Measurements from ENCODE around the gene BDP1.
A peak's percentile ranks its signal among the peaks of the same experiment; 100 is the strongest.
"Not testable (repeated sequence)": the region's sequence is repeated elsewhere in the genome, so short reads cannot be mapped to it uniquely, and the experiment has no call there.

Gene BDP1, protein sequence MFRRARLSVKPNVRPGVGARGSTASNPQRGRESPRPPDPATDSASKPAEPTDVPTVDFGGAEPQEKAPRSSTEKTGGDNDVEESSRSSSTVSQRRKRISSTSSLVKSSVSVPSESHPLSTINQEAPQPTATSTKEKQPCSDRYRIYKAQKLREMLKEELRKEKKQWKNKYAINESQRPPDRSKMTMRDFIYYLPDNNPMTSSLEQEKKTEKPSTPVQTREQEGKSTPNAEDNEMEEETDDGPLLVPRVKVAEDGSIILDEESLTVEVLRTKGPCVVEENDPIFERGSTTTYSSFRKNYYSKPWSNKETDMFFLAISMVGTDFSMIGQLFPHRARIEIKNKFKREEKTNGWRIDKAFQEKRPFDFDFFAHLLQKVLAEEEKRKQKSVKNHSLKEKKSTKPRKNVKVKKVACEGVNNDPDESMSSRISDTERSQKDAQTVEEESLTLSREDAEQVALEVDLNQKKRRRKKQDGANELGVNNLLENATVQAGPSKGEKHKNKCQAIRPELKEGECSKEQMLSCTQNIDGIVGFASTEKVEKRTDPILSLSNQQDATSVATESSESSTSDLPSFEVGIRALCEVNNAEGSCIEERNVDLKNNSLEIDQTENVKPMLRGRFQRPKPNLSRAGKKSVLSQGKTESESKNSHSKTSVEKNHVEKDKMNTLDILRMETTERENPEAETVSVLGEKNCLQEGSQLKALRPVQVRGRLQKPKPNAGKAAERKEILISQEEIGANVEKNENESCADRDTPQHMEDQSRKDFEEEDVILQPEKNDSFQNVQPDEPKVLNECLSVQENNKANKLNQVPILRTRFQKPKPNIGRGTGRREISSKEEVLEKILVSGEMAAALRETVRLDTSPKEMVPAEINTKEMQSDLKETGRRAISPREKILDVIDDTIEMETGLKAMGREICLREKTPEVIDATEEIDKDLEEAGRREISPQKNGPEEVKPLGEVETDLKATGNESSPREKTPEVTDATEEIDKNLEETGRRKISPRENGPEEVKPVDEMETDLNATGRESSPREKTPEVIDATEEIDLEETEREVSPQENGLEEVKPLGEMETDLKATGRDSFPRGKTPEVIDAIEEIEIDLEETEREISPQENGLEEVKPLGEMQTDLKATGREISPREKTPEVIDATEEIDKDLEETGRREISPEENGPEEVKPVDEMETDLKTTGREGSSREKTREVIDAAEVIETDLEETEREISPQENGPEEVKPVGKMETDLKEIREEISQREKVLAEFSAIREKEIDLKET (N-terminal part only)

DNA sequence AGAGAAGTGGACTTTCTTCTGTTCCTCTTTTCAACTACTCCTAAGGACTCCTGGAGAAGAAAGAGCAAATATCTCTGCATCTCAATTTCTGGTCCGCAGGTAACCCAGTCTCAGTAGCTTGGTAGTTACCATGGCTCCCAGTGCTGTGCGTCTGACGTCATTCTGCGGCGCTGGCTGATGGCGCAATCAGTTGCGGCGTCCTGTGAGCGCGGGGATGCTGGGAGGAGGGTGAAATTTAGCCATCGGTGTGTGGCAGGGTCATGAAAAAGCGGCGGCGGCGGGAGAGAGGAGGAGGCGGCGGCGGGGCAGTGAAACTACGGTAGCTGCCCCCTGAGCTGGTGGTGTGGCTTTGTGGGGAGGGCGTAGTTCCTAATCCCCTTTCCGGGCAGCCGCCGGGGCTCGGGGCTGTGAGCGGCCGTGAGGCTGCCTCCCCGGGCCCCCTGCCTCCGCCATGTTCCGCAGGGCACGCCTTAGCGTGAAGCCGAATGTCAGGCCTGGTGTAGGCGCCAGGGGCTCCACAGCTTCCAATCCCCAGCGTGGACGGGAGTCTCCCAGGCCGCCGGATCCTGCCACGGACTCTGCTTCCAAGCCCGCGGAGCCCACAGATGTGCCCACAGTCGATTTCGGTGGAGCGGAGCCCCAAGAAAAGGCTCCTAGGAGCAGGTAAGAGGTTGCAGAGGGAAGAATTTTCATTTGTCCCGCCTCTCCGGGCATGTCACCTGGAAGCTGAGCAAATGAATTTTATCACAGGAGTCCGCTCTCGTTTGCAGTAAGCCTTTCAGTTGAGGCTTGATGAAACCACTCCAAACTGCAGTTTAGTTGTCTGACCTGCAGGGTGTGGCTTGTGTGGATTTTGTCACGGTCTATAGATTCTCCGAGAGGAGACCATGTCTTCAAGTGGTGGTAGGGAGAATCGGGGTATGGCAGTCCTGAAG lies at the start of gene BDP1:
Gene BDP1 (plus strand): TSS at position 225 of the 935 bp plus-strand sequence. CDS start 227 bp downstream, at position 452.
- DNase-seq (ENCODE audit: low spot score) = peak; percentile 94

DNA sequence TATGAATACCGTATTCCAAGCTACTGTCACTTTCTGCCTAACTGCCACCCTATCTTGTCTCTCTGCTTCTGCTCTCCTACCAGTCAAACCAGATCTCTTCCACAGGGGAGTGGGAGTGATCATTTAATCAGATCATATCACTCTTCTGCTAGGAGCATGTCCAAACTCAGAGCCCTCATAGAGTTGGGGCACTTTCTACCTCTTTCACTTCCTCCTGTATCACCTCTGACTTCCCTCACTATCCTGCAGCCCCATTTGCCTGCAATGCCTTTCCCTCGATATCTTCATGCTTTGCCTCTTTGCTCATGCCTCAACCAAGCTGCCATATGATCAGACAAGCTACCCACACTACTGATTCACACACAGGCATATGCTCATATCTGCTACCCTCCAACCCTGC lies 45.4 kb upstream of the BDP1 start:
- DNase-seq (ENCODE audit: low spot score) = not testable (repeated sequence)

DNA sequence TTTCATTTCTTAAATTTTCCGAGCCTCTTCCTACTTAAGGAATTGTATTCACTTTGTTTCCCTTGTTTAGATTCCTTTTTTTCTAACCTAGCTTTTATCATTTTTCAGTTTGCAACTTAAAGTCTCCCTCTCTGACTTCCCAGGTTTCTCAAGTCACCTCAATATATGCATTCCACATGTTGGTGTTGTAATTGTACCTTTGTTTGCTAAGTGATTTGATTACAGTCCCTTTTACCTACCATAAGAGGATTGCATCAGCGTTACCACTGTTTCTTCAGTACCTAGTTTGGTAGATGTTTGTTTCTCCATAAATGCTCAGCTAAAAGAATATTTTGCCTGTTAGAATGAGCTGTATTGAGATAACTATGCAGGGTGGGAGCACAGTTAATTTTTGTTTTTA lies 39.8 kb upstream of the BDP1 start:
- not testable (repeated sequence) for DNase-seq (ENCODE audit: low spot score)

DNA sequence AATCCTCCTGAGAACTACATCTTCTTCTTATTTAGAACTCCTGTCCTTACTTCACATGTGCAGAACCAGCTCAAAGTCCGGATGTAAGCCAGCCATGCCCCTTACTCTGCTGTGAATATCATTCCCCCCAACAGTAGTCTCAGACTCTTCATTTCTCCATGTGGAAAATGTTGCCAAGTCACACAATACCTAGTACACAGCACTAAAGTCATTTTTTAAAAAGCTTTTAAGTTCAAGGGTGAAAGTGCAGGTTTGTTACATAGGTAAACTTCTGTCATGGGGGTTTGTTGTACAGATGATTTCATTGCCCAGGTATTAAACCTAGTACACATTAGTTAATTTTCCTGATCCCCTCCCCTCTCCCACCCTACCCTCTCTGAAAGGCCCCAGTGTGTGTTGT lies 37.4 kb upstream of the BDP1 start:
- DNase-seq (ENCODE audit: low spot score) = not testable (repeated sequence)

DNA sequence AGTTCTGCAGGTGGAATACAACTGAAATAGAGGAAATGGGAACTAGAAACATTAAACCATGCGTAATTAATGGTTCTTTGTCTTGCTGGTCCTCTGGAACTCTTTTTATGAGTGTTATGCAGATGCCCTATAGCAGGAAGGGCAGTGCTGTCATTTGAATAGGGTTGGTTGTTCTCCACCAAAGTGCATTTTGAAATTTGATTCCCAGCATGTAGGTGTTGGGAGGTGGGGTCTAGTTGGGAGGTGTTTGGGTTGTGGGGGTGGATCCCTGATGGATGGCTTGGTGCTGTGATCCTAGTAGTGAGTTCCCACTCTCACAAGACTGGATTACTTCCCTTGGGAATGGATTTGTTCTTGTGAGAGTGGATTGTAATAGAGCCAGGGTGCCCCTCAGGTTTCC lies 34.2 kb upstream of the BDP1 start:
- not testable (repeated sequence) for DNase-seq (ENCODE audit: low spot score)

DNA sequence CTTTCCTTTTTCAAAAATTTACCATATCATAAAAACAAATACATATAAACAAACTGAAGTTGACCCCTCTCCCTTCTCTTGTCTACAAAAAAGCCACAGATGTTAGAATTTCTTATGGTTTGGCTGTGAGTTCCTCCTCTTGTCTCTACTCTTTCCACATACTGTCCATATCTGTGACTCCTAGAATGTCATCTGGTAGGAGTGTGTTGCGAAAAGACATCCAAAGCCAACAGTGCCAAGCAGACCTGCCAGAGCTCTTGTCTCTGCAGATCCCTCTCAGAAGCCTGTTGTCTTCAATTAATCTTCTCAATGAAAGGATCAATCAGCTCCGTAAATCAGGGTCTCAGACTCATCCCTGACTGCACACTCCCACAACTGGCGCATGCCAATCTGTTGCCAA lies 31.6 kb upstream of the BDP1 start:
- not testable (repeated sequence) for DNase-seq (ENCODE audit: low spot score)

DNA sequence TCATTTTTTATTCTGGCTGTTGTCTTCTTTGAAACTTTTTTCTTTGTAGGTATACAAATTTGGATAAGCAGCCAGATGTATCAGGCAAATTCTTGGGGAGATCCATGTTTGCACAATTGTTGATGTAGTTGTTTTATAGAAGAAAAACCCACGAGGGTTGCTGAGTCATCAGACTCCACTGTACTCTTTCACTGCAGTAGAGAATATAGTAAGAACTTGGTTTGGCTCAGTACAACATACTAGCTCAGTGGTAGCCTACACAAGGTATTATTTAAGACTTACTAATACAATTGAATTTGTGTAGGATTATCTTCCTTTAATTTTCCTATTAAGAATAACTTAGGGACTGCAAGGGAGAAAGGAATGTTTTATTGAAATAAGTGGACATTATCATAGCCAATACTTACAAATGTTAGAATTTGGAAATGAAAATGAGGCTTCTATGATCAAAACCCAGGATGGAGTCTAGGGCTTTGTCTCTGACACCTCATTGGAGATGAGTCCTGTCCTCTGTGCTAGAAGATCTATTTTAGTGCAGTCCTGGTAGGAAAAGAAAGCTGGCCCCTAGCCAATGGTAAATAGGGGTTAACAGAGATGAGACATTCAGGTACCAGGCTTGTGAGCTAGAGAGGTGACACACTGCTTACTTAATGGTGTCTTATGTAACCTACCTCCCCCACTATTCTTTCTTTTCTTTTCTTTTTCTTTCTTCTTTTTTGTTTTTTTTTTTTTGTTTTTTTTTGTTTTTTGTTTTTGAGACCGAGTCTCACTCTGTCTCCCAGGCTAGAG lies 28.6 kb upstream of the BDP1 start:
- DNase-seq (ENCODE audit: low spot score) = not testable (repeated sequence)

DNA sequence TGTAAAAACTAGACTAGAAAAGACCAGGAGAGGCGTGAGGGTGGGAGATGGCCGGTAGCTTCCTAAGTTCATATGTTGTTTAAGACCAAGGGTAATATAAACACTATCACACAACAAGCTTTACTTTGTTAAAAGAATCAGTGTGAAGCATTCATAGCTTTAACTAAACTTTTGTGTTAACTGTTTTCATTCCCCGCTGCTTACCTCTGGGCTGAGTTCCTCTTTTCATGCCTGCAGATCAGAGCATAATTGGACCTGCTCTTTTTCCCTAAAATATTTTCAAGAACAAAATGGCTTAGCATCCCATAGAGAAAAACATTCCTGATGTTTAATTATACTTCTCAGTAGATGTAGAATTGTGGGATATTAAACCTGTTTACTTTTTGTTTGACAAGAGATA lies 23.0 kb upstream of the BDP1 start:
- DNase-seq (ENCODE audit: low spot score) = not testable (repeated sequence)

DNA sequence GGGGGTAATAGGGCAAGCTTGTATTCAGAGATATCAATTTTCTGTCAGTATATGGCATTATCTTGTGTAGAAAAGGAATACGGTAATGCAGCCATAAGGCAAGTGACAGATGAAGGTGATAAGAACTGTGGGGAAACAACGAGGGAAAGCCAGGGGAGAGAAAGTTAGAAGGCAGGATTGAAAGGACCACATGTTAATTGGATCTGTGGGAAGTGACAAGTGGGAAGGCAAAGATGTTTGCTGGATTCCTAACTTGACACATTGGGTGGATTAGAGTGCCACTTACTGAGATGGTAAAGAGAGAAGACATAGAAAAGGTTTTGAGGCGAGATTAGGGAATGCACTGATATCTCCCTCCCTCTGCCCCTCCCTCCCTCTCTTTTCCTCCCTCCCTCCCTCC lies 20.6 kb upstream of the BDP1 start:
- not testable (repeated sequence) for DNase-seq (ENCODE audit: low spot score)

DNA sequence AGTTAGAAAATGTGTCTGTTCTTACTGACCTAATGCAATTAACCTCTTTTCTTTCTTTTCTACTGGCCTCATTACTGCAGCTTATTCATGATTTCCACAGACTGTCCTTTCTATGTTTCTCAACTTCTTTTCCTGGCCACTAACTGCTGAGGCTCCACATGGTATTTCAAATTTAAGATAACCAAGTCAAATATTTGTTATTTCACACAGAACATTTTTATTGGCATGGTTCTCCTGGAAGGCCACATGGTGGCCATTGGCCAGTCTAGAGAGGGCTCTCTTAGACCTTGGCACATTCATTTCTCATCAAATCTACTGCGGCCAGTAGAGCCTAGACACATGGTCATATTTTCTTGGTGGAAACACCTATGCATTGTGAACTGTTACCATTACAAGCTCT lies 13.9 kb upstream of the BDP1 start:
- not testable (repeated sequence) for DNase-seq (ENCODE audit: low spot score)

DNA sequence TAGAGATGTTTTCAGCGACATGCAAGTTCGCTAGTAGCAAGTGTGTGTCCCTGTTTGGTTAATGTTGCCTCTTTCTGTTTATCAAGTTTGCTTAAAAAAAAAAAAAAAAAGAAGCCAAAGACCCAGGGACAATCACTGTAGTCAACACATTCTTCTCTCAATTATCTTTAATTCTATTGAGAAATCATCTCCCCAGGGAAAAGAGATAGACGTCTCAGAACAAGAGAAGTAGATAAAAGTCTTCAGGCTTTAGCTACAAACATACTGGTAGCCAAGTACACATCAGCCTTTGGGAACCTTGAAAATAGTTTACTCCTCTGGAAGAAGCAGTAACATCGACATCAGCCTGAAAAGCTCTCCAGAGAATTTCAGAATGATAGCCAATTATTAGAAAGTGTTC lies 11.6 kb upstream of the BDP1 start:
- not testable (repeated sequence) for DNase-seq (ENCODE audit: low spot score)

DNA sequence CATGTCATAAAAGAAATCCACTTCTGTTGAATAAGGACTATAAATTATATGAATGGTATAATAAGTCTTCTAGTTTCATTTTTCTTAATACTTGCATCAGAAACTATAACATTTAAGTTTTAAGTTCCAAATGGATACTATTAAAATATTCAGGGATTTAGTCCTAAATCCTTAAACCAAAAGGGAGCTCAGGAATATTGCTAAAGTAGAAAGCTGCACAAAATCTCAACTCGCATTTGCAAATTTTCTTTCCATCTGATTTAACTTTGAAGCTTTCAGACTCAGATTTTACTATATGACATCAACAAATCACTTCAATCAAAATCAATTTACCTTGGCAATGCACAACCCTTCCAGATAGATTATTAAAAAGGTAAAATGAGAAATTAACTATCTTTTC lies 10.4 kb upstream of the BDP1 start:
- not testable (repeated sequence) for DNase-seq (ENCODE audit: low spot score)

DNA sequence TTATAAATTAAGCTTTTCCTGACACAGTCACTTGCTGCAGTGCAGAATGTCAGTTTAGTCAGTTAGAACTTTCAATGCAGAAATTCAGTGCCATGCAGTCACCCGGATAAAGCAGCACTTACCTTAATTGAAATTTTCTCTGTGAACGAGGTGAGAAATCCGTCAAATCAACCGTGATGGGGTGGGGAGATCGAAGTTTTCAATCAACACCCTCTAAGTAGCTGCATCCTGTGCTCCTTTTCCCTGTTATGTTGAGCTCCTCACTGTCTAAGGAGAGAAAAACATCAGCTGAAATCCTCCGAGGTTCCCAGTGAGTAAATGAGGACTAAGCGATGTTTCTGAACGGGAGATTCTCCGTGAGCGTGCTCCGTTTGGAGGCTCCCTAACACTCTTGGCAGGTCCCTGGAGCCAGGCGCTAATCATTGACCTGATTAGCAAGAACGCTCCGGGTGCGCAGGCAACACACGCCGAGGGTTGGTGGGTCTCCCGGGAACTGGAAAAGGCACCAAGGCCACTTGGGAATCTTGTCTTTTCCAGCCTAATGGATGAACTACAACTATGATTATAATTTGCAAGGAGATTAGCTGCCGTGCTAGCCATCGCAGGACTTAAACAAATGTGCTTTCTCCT lies 9.8 kb upstream of the BDP1 start:
- DNase-seq (ENCODE audit: low spot score) = not testable (repeated sequence)

DNA sequence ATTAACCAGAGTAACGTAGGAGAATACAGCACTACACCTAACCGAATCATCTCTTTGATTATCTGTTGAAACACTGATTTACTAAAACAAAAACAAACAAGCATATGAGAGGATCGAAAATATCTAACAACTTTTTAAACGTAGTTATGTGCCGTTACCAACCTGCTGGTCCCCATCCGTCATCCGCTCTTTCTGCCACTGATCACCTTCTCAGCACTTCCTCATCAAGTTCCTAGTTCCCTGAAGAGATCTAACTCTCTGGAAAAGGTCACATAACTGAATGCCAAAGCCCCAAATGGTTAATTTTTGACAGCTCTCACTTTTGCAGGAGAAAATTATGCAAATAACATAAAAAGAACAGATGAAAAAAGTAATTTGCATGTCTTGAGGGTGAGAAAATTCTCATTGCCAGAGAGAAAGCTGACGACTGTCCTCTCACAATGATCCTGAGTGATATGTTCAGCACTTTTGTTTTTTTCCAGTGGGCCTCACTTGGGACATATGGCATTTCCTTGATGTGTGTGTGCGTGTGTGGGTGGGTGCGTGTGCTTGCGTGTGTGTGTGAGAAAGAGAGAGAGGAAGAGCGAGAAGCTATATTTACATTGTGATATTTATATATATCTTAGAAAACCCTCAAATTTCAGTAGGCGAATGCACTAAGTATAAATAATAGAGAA lies 8.8 kb upstream of the BDP1 start:
- not testable (repeated sequence) for DNase-seq (ENCODE audit: low spot score)

DNA sequence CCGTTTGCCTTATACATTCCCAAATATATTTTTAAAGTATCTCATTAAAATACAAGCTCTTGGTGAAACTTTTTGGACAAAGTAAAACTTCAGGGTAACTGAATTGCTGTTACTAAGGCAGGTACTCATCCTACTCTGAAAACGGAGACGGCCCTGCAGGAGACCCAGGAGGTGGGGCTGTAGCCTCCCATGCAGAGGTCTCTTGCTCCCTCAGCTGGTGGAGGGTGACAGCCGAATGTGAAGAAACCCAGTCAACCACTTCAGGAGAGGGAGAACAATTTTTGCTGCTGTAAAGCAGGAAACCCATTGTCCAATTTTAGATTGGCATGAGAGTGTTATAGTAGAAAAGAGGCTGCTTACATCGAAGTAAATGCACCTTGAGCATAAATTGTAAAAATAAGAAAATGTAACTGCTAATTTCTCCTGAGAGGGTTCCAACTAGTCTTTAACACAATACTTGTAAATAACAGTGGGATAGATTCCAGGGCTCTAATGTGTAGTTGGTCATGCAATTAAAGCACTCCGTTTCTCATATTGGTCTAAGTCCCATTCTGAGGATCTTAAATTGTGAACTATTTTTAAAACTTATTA lies 8.1 kb upstream of the BDP1 start:
- not testable (repeated sequence) for DNase-seq (ENCODE audit: low spot score)

DNA sequence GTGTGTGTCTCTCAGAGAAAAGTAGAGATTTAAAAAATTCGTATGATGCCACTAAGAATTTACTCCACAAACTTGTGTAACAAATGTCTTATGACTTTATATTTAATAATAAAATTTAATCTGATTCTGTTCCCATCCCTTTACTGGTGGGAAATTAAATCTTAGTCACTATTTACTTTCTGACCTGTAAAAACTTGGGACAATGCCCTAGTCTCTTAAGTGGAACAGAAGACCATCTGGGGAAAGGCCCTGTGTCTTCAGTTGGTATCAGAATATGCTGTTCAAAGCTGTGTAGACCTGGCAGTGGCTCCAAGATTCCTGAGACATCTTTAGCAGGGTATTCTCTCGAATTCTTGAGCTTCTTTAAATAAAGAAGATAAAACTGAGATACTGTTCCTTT lies 2.6 kb upstream of the BDP1 start:
- no peak for DNase-seq (ENCODE audit: low spot score)

DNA sequence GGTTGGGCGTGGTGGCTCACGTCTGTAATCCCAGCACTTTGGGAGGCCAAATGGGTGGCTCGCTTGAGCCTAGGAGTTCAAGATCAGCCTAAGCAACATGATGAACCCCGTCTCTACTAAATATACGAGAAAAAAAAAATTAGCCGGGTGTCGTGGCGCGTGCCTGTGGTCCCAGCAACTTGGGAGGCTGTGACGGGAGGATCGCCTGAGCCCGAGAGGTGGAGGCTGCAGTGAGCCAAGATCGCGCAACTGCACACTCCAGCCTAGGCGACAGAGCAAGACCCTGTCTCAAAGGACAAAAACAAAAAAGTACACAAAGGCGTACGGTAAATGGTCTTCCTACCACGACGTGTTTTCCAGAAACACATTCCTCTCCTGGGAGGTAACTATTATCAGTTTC lies 538 bp upstream of the BDP1 start:
- DNase-seq (ENCODE audit: low spot score) = no peak

DNA sequence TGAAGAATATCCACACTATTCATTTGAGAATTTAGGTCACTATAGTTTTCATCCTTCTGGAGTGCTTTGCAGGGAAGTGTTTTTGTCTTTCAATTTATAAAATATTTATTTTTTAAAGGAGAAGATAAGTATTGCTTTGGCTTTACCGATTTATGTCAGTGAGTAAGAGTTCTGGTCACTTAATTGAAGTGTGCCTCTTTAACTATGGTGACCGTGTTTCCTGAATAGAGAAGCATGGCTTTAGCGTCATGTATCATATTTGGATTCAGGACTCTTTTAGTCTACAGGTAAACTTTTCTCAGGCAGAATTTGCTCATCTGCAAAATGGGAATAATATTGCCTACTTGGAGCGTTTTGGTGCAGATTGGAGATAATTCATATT lies 902 bp downstream of the BDP1 start:
- DNase-seq (ENCODE audit: low spot score) = no peak

DNA sequence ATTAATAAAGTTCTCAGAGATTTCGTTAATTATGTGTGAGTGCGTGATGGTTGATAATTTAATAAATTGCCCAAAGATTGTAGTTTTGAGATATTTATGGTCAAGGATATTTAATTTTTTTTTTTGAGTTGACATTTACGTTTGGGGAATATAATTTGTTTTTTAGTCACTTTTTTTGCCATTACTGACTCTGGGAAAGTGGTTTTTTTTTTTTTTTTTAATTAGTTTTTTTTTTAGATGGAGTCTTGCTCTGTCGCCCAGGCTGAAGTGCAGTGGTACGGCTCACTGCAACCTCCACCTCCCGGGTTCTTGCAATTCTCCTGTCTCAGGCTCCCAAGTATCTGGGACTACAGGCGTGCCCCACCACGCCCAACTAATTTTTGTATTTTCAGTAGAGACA lies 1.7 kb downstream of the BDP1 start:
- no peak for DNase-seq (ENCODE audit: low spot score)

Data from AG08395 (cell line).